Lower lobe of right lung (tissue), 2 donors: ENCODE results near the gene IRAG1. TPM values are rescaled to one million over a fixed set of nuclear protein-coding genes. Genes with fewer than 3 reads are reported as not detected.
"Not testable (repeated sequence)": the region's sequence is repeated elsewhere in the genome, so short reads cannot be mapped to it uniquely, and the experiment has no call there.

ENCODE experiments used
- ATAC-seq, 2 donors: fragments of 200-7000 bp; cut with Tn5 transposase; one replicate each; pipeline ENCODE4 v1.9.1; 2020 to 2022; ENCODE audit warnings: mild to moderate bottlenecking in 2 of 2, moderate library complexity in 2 of 2
- DNase-seq: peaks from one replicate; pipeline ENCODE4 v3.0.0-alpha.2; 2020
- H3K27ac ChIP-seq: fragments of 200-600 bp; one replicate; pipeline ENCODE4 v1.8.0; 2022
- H3K27me3 ChIP-seq: fragments of 200-600 bp; one replicate; pipeline ENCODE4 v1.8.0; 2022; ENCODE audit warnings: low read depth
- H3K36me3 ChIP-seq: fragments of 200-600 bp; one replicate; pipeline ENCODE4 v1.8.0; 2022; ENCODE audit warnings: mild to moderate bottlenecking
- H3K4me1 ChIP-seq: fragments of 200-600 bp; one replicate; pipeline ENCODE4 v1.8.0; 2022
- H3K4me3 ChIP-seq: fragments of 200-600 bp; one replicate; pipeline ENCODE4 v1.8.0; 2022; ENCODE audit warnings: mild to moderate bottlenecking
- H3K9me3 ChIP-seq: fragments of 200-600 bp; one replicate; pipeline ENCODE4 v1.8.0; 2022
- CTCF ChIP-seq: fragments of 200-600 bp; IDR thresholded peaks from one replicate; pipeline ENCODE4 v1.8.0; 2022; ENCODE audit warnings: antibody characterized with exemption, mild to moderate bottlenecking
- intact Hi-C: fragments of 100-400 bp; cut with DNase I; formaldehyde crosslinking; loops from one replicate; pipeline ENCODE4 v1.11.0; 2022
- total RNA-seq: library from RNA; stranded (reverse); fragmentation: NEBNext Ultra II Directional; extraction: Animal tissue kit (Norgen Biotek cat#: 25700); gene quantifications from one replicate; pipeline ENCODE4 v1.2.1, GENCODE V29; 2021
- donor health status: DM: no; HTN: yes; CAD: no; lungs with severe emphysema.

IRAG1 gene
- total RNA-seq, 1 donor from 2014 or later: 12.9 TPM

- Histone ChIP-seq H3K27me3 (no peaks in the 10 kb centered on the region), H3K9me3 (no peaks in the 10 kb centered on the region), H3K27ac (no peak overlapping the region), H3K36me3 (no peaks in the 10 kb centered on the region), H3K4me3 (no peak overlapping the region), H3K4me1 (peaks cover 11% of the 10 kb centered on the region)
- DNase-seq: no peak
- intact Hi-C loops: no loop called here
- no peak for TF ChIP-seq CTCF
- ATAC-seq: no peak
Measured at GRCh38 chr11:10688401-10688800, 5.2 kb downstream of the IRAG1 start.

- Histone ChIP-seq H3K4me3 (no peak overlapping the region), H3K27ac (no peak overlapping the region), H3K4me1 (no peaks in the 10 kb centered on the region), H3K27me3 (no peaks in the 10 kb centered on the region), H3K36me3 (no peaks in the 10 kb centered on the region), H3K9me3 (no peaks in the 10 kb centered on the region)
- ATAC-seq (no peak), DNase-seq (no peak)
- no peak for TF ChIP-seq CTCF
- intact Hi-C loops: no loop called here
Measured at GRCh38 chr11:10686311-10686710, 7.2 kb downstream of the IRAG1 start.

GRCh38 chr11:10683429-10683828 is 10.1 kb downstream of the IRAG1 start:
- no peak for TF ChIP-seq CTCF
- no peak for DNase-seq
- H3K36me3 ChIP-seq: no peaks in the 10 kb centered on the region
- no peaks in the 10 kb centered on the region for H3K9me3 ChIP-seq
- no peak overlapping the region for H3K4me3 ChIP-seq
- H3K27ac ChIP-seq: no peak overlapping the region
- no peaks in the 10 kb centered on the region for H3K27me3 ChIP-seq
- intact Hi-C loops: no loop called here
- ATAC-seq: no peak
- no peaks in the 10 kb centered on the region for H3K4me1 ChIP-seq

- Histone ChIP-seq H3K4me3 (no peak overlapping the region), H3K9me3 (no peaks in the 10 kb centered on the region), H3K27me3 (no peaks in the 10 kb centered on the region), H3K27ac (no peak overlapping the region), H3K4me1 (peaks cover 2% of the 10 kb centered on the region), H3K36me3 (no peaks in the 10 kb centered on the region)
- no peak for ATAC-seq
- intact Hi-C loops: no loop called here
- no peak for DNase-seq
- TF ChIP-seq CTCF: no peak
Measured at GRCh38 chr11:10680956-10681487, 12.5 kb downstream of the IRAG1 start.

GRCh38 chr11:10680279-10680678 is 13.3 kb downstream of the IRAG1 start:
- H3K9me3 ChIP-seq, H3K36me3 ChIP-seq, intact Hi-C loops, H3K4me1 ChIP-seq, H3K27ac ChIP-seq, H3K27me3 ChIP-seq, ATAC-seq, H3K4me3 ChIP-seq, DNase-seq: not testable (repeated sequence)

- no peak overlapping the region for H3K4me3 ChIP-seq
- TF ChIP-seq CTCF: no peak
- no peak overlapping the region for H3K27ac ChIP-seq
- H3K27me3 ChIP-seq: no peaks in the 10 kb centered on the region
- H3K4me1 ChIP-seq: peaks cover 16% of the 10 kb centered on the region
- intact Hi-C loops: no loop called here
- no peaks in the 10 kb centered on the region for H3K9me3 ChIP-seq
- no peak for DNase-seq
- no peaks in the 10 kb centered on the region for H3K36me3 ChIP-seq
- ATAC-seq: no peak
Measured at GRCh38 chr11:10679644-10680043, 13.9 kb downstream of the IRAG1 start.
